H1 (cell line): ENCODE data around the gene ZNF845. TPM values are rescaled to one million over a fixed set of nuclear protein-coding genes. Genes with fewer than 3 reads are reported as not detected.
A peak's percentile ranks its signal among the peaks of the same experiment; 100 is the strongest.

Experiments
- BCL11A ChIP-seq, 2 experiments: IDR thresholded peaks; one replicate each; pipeline ENCODE4 v1.6.1; 2011; ENCODE audit warnings: low read depth in 2 of 2, low read length in 2 of 2, mild to moderate bottlenecking in 2 of 2
- BRCA1 ChIP-seq: IDR thresholded peaks from 2 replicates; pipeline ENCODE4 v1.6.1; 2012; ENCODE audit warnings: low read depth, low read length, improper control_type of control experiment
- CBX8 ChIP-seq: fragments of 300-800, 300-1000 bp; sonication (generic); IDR thresholded peaks from 2 replicates; pipeline ENCODE4 v1.7.1; 2016; ENCODE audit warnings: low read depth, low read length, borderline replicate concordance
- CHD7 ChIP-seq: fragments of 300-600 bp; sonication (generic); IDR thresholded peaks from 2 replicates; pipeline ENCODE4 v1.7.1; 2012; ENCODE audit warnings: low read length, moderate library complexity, mild to moderate bottlenecking, inconsistent platforms; ENCODE audit not compliant: insufficient replicate concordance
- E2F6 ChIP-seq: IDR thresholded peaks from 2 replicates; pipeline ENCODE4 v1.6.1; 2012; ENCODE audit warnings: inconsistent platforms
- EP300 ChIP-seq, 2 experiments: IDR thresholded peaks; 1 replicate in 1 of 2; 2 replicates in 1 of 2; pipeline ENCODE4 v1.6.1; 2011 to 2012; ENCODE audit warnings: low read depth in 2 of 2, low read length in 2 of 2, mild to moderate bottlenecking in 2 of 2, borderline replicate concordance in 1 of 2, inconsistent platforms in 1 of 2, moderate library complexity in 1 of 2
- HDAC6 ChIP-seq: IDR thresholded peaks from one replicate; pipeline ENCODE4 v1.7.1; 2012; ENCODE audit warnings: low read depth, mild to moderate bottlenecking, inconsistent platforms, low read length, moderate library complexity
- SIRT6 ChIP-seq: IDR thresholded peaks from one replicate; pipeline ENCODE4 v1.7.1; 2012; ENCODE audit warnings: low read length, inconsistent platforms
- SRF ChIP-seq: IDR thresholded peaks from 2 replicates; pipeline ENCODE4 v1.6.1; 2011; ENCODE audit warnings: mild to moderate bottlenecking, low read depth, low read length, moderate library complexity
- polyA plus RNA-seq, 7 experiments: library from polyadenylated mRNA; depleted of rRNA in 3 of 7; stranded (reverse) in 5 of 7; unstranded in 2 of 7; fragments of >200 nt in 5 of 7; fragments of 200-250 nt in 2 of 7; gene quantifications; 1 replicate in 5 of 7; 2 replicates in 1 of 7; 4 replicates in 1 of 7; pipeline versions ENCODE4 v1.2.1 to v1.2.3, GENCODE V29; 2011 to 2013; ENCODE audit warnings: missing spikeins in 2 of 7, mixed read lengths in 2 of 7
- total RNA-seq: library from RNA; stranded (reverse); fragmentation: NEBNext Ultra II Directional; extraction: Animal tissue kit (Norgen Biotek cat#: 25700); gene quantifications from 2 replicates; pipeline ENCODE4 v1.2.1, GENCODE V29; 2021
- TF ChIP-seq, protein P1 (sequence below): IDR thresholded peaks from 2 replicates; pipeline ENCODE4 v1.6.1; 2012; ENCODE audit warnings: inconsistent platforms

The ZNF845 gene
- total and polyA plus RNA-seq, 2 of the 8 experiments (the other 6 are each of a cell fraction or from before 2014, with no cell fraction given) = 3.6 to 22.5 TPM

DNA sequence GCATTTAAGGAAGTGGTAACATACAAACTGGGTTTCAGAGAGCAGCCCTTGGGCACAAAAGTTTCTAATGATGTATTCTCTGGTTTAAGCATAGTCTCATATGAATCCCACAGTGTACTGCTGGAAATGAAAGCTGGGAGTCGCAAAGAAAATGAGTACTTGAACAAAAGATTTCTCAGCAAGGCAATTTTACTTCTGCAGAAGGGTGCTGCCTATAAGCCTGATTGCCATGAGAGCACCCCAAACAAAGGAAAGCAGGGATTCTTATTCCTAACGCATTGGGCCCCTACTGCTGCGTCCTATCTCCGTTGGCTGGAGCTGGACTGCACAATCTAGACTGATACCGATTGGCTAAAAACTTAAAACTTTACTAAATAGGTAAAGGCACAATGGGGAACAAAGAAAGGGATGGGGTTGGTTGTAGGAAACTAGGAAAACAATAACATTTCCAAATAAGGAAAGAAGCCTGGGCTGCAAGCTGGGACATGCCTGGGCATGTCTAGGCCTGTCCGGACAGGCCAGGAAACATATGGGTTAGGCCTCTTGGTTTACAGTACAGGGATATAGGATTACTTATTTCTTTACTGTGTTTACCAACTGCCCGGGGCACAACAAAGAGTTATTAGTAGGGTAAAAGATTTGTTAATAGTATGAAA is 38.6 kb upstream of the ZNF845 start (continued):
- TF ChIP-seq CHD7 (no peak), SRF (peak; percentile 95), EP300 (IDR thresholded peaks at IDR 0.05; ENCODE audit: borderline replicate concordance in 1 of 2, low read depth in 2 of 2, low read length in 2 of 2) (peak in 1 of 2 experiments; percentile 74; a peak in 1 of 3 replicates), SIRT6 (no peak), HDAC6 (no peak), CBX8 (no peak), BCL11A (IDR thresholded peaks at IDR 0.05; ENCODE audit: low read depth in 2 of 2, low read length in 2 of 2) (no peak), BRCA1 (no peak), E2F6 (peak; percentile 23; the same call in 1 of the 2 replicates)
- TF ChIP-seq, protein P1, sequence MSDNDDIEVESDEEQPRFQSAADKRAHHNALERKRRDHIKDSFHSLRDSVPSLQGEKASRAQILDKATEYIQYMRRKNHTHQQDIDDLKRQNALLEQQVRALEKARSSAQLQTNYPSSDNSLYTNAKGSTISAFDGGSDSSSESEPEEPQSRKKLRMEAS = peak; percentile 67
